ENCODE measurements around the gene ANXA5.
A peak's percentile ranks its signal among the peaks of the same experiment; 100 is the strongest.

The ANXA5 gene

DNA sequence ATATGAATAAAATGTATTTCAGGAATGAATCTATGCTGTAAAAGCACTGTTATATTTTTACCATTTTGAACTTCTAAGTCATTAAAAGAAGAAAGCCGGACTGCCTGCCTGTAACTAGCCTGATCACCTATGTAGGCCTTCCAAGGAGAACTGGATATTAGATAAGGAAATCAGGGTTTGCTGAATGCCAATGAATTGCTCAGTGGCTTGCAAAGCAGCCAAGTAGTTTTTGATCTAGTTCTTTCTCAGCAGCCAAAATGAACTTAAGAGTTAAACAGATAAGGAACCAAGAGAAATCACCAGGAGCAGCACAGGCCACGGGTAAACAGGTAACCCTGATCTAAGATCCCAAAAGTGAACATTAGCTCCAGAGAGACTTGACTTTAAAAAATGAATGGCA, 3.3 kb downstream of the ANXA5 start:
- Histone ChIP-seq H3K4me3 (ENCODE audit: low read length) (peak overlapping the region; percentile 64), H3K9ac (ENCODE audit: low read depth, low read length) (peak overlapping the region; percentile 63), H3K4me2 (ENCODE audit: low read length) (peak overlapping the region; percentile 83), H3K4me1 (ENCODE audit: control insufficient read depth, insufficient read depth, low read length) (peaks cover 60% of the 10 kb centered on the region), H3K9me3 (replicated peaks; ENCODE audit: low read length) (no peaks in the 10 kb centered on the region), H3K36me3 (ENCODE audit: insufficient read depth, low read length) (peaks cover 34% of the 10 kb centered on the region), H3K27me3 (ENCODE audit: control insufficient read depth, insufficient read depth, low read length) (no peaks in the 10 kb centered on the region)

DNA sequence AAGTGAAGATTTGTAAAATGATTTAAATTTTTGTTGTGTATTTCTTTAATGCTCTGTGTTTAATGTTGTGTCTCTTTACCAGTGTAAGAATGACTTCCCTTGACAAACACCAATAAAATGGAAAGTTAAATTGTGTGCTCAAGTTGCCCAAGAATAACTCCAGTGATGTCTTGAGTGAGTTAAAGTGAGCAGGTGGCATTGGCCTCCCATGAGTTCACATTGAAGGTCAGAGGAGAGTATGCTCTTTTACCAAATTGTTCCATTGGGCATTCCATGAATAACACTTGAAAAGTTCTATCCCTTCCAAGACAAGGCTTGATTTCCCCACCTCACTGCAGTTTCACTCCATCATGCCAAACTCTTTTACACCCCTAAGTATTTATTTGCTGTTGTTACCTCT, 4.5 kb downstream of the ANXA5 start:
- H3K4me1 ChIP-seq (ENCODE audit: control insufficient read depth, insufficient read depth, low read length), result peaks cover 60% of the 10 kb centered on the region
- peak overlapping the region; percentile 64 for H3K4me3 ChIP-seq (ENCODE audit: low read length)

DNA sequence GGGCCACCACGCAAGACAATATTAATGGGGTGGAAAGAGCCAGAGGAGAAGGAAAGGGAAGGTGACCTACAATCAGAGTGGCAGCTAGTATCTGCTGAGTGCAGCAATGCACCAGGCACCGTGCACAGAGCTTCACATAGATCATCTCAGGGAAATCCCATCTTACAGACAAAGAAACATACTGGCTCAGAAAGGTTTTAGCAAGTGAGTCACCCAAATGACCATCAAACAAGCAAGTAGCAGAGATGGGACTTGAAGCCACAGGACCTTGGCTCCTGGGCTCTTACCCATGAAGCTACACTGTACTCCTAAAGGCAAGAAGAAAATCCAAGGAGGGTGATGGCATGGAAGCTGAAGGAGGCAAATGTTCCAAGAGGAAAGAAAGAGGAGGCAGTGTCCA, 6.8 kb downstream of the ANXA5 start:
- H3K4me3 ChIP-seq (ENCODE audit: low read length), result peak overlapping the region; percentile 53
- H3K27me3 ChIP-seq (ENCODE audit: control insufficient read depth, insufficient read depth, low read length), result no peaks in the 10 kb centered on the region
- H3K4me1 ChIP-seq (ENCODE audit: control insufficient read depth, insufficient read depth, low read length), result peaks cover 72% of the 10 kb centered on the region
- peak overlapping the region; percentile 77 for H3K9ac ChIP-seq (ENCODE audit: low read depth, low read length)
- no peaks in the 10 kb centered on the region for H3K9me3 ChIP-seq (replicated peaks; ENCODE audit: low read length)
- H3K4me2 ChIP-seq (ENCODE audit: low read length), result peak overlapping the region; percentile 81
- H3K36me3 ChIP-seq (ENCODE audit: insufficient read depth, low read length), result peaks cover 60% of the 10 kb centered on the region

More for the DNA sequence above, 4.5 kb downstream of the ANXA5 start:
- Histone ChIP-seq H3K4me2 (ENCODE audit: low read length) (peak overlapping the region; percentile 83), H3K36me3 (ENCODE audit: insufficient read depth, low read length) (peaks cover 46% of the 10 kb centered on the region), H3K27me3 (ENCODE audit: control insufficient read depth, insufficient read depth, low read length) (no peaks in the 10 kb centered on the region), H3K9me3 (replicated peaks; ENCODE audit: low read length) (no peaks in the 10 kb centered on the region), H3K9ac (ENCODE audit: low read depth, low read length) (peak overlapping the region; percentile 65)

GRCh38 chr4:121688701-121689100, 8.1 kb downstream of the ANXA5 start:
- no peaks in the 10 kb centered on the region for H3K27me3 ChIP-seq (ENCODE audit: control insufficient read depth, insufficient read depth, low read length)
- H3K4me3 ChIP-seq (ENCODE audit: low read length), result no peak overlapping the region
- no peaks in the 10 kb centered on the region for H3K9me3 ChIP-seq (replicated peaks; ENCODE audit: low read length)
- peaks cover 67% of the 10 kb centered on the region for H3K36me3 ChIP-seq (ENCODE audit: insufficient read depth, low read length)
- peak overlapping the region; percentile 81 for H3K4me2 ChIP-seq (ENCODE audit: low read length)
- no peak overlapping the region for H3K9ac ChIP-seq (ENCODE audit: low read depth, low read length)
- H3K4me1 ChIP-seq (ENCODE audit: control insufficient read depth, insufficient read depth, low read length), result peaks cover 72% of the 10 kb centered on the region

- Histone ChIP-seq H3K9me3 (replicated peaks; ENCODE audit: low read length) (no peaks in the 10 kb centered on the region), H3K4me2 (ENCODE audit: low read length) (peak overlapping the region; percentile 81), H3K36me3 (ENCODE audit: insufficient read depth, low read length) (peaks cover 72% of the 10 kb centered on the region), H3K27me3 (ENCODE audit: control insufficient read depth, insufficient read depth, low read length) (no peaks in the 10 kb centered on the region), H3K4me3 (ENCODE audit: low read length) (no peak overlapping the region), H3K4me1 (ENCODE audit: control insufficient read depth, insufficient read depth, low read length) (peaks cover 68% of the 10 kb centered on the region), H3K9ac (ENCODE audit: low read depth, low read length) (no peak overlapping the region)
These were observed 8.5 kb downstream of the ANXA5 start for GRCh38 chr4:121688261-121688660.

GRCh38 chr4:121686255-121686654, 10.5 kb downstream of the ANXA5 start:
- Histone ChIP-seq H3K9me3 (replicated peaks; ENCODE audit: low read length) (no peaks in the 10 kb centered on the region), H3K4me1 (ENCODE audit: control insufficient read depth, insufficient read depth, low read length) (peaks cover 49% of the 10 kb centered on the region), H3K36me3 (ENCODE audit: insufficient read depth, low read length) (peaks cover 79% of the 10 kb centered on the region), H3K4me3 (ENCODE audit: low read length) (no peak overlapping the region), H3K27me3 (ENCODE audit: control insufficient read depth, insufficient read depth, low read length) (no peaks in the 10 kb centered on the region), H3K4me2 (ENCODE audit: low read length) (peak overlapping the region; percentile 4), H3K9ac (ENCODE audit: low read depth, low read length) (no peak overlapping the region)

DNA sequence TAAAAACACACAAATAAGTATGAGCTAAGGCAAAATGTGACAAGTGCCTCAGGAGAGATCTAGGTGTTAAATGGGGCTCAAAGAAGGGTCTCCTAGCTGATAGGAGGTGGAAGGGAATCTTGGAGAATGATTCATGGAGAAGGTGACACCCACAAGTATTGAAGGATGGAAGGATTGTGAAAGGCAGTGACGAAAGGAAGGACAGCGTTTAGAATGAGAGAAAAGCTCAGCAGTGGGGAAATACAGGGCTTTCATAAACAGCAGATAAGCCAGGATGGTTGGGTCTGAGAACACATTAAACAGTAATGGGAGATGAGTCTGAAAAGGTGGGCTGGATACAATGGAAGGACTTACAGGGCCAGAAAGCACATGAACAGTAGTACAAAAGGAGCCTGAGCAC, 11.5 kb downstream of the ANXA5 start:
- H3K9ac ChIP-seq (ENCODE audit: low read depth, low read length), result no peak overlapping the region
- H3K4me3 ChIP-seq (ENCODE audit: low read length), result no peak overlapping the region
- H3K4me1 ChIP-seq (ENCODE audit: control insufficient read depth, insufficient read depth, low read length), result peaks cover 42% of the 10 kb centered on the region
- H3K27me3 ChIP-seq (ENCODE audit: control insufficient read depth, insufficient read depth, low read length), result no peaks in the 10 kb centered on the region
- peaks cover 89% of the 10 kb centered on the region for H3K36me3 ChIP-seq (ENCODE audit: insufficient read depth, low read length)
- H3K4me2 ChIP-seq (ENCODE audit: low read length), result no peak overlapping the region
- no peaks in the 10 kb centered on the region for H3K9me3 ChIP-seq (replicated peaks; ENCODE audit: low read length)

DNA sequence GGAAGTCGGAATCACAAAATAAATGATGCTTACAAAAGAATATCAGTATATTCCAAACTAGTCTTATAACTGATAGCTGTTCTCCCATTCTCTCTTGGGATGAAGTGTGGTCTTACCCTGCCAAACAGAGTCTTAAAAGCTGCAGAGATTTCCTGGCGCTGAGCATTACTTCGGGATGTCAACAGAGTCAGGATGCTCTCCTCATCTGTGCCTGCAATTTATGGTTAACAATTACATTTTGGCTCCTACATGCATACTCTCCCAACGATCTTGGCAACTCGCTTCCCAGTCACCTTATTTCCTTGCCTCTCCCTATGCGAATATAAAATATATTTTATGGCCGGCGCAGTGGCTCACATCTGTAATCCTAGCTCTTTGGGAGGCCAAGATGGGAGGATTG, 12.2 kb downstream of the ANXA5 start:
- Histone ChIP-seq H3K9ac (ENCODE audit: low read depth, low read length) (no peak overlapping the region), H3K9me3 (replicated peaks; ENCODE audit: low read length) (no peaks in the 10 kb centered on the region), H3K4me1 (ENCODE audit: control insufficient read depth, insufficient read depth, low read length) (peaks cover 35% of the 10 kb centered on the region), H3K27me3 (ENCODE audit: control insufficient read depth, insufficient read depth, low read length) (no peaks in the 10 kb centered on the region), H3K4me3 (ENCODE audit: low read length) (no peak overlapping the region), H3K36me3 (ENCODE audit: insufficient read depth, low read length) (peaks cover 92% of the 10 kb centered on the region), H3K4me2 (ENCODE audit: low read length) (no peak overlapping the region)

DNA sequence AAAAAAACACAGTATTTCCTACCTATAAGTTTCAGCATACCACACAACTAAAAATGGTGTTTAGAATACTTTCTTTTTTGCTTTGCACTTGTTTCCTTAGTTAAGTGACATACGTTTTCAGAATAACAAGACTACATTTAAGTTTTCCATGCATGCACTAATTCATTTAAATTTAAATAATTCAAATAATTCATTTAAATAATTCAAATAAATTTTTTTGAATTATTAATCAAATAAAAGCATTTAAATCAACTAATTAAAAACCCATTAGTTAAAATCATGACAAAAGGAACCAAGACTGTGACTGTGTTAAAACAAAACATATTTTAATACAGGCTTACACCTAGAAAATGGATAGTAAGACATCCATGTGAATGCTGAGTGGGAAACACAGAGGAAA, 12.8 kb downstream of the ANXA5 start:
- Histone ChIP-seq H3K4me2 (ENCODE audit: low read length) (no peak overlapping the region), H3K36me3 (ENCODE audit: insufficient read depth, low read length) (peaks cover 92% of the 10 kb centered on the region), H3K4me1 (ENCODE audit: control insufficient read depth, insufficient read depth, low read length) (peaks cover 29% of the 10 kb centered on the region), H3K9me3 (replicated peaks; ENCODE audit: low read length) (no peaks in the 10 kb centered on the region), H3K4me3 (ENCODE audit: low read length) (no peak overlapping the region), H3K9ac (ENCODE audit: low read depth, low read length) (no peak overlapping the region), H3K27me3 (ENCODE audit: control insufficient read depth, insufficient read depth, low read length) (no peaks in the 10 kb centered on the region)

GRCh38 chr4:121680571-121680970, 16.2 kb downstream of the ANXA5 start:
- no peak overlapping the region for H3K4me3 ChIP-seq (ENCODE audit: low read length)
- no peaks in the 10 kb centered on the region for H3K9me3 ChIP-seq (replicated peaks; ENCODE audit: low read length)
- H3K4me2 ChIP-seq (ENCODE audit: low read length), result no peak overlapping the region
- H3K36me3 ChIP-seq (ENCODE audit: insufficient read depth, low read length), result peaks cover 97% of the 10 kb centered on the region
- H3K9ac ChIP-seq (ENCODE audit: low read depth, low read length), result no peak overlapping the region
- H3K27me3 ChIP-seq (ENCODE audit: control insufficient read depth, insufficient read depth, low read length), result no peaks in the 10 kb centered on the region
- peaks cover 5% of the 10 kb centered on the region for H3K4me1 ChIP-seq (ENCODE audit: control insufficient read depth, insufficient read depth, low read length)

GRCh38 chr4:121679951-121680350, 16.8 kb downstream of the ANXA5 start:
- Histone ChIP-seq H3K9me3 (replicated peaks; ENCODE audit: low read length) (no peaks in the 10 kb centered on the region), H3K4me3 (ENCODE audit: low read length) (no peak overlapping the region), H3K36me3 (ENCODE audit: insufficient read depth, low read length) (peaks cover 96% of the 10 kb centered on the region), H3K4me1 (ENCODE audit: control insufficient read depth, insufficient read depth, low read length) (no peaks in the 10 kb centered on the region), H3K27me3 (ENCODE audit: control insufficient read depth, insufficient read depth, low read length) (no peaks in the 10 kb centered on the region), H3K9ac (ENCODE audit: low read depth, low read length) (no peak overlapping the region), H3K4me2 (ENCODE audit: low read length) (no peak overlapping the region)

DNA sequence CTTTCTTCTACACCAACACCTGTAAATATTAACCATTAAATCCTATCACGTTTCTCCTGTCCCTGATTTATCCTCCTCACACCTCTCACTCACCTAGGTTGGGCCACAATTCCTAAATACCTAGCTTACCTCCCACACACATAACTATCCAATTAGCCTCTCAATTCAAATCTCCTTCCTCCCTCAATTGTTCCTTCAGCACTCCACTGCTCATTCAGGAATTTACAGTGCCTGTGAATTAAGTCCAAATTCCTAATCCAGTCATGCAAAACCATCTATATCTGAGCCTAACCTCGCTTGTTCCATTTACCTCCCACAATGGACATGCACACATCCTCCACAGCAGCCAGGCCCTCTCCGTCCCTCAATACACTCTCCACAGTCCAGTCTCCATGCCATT, 17.5 kb downstream of the ANXA5 start:
- Histone ChIP-seq H3K36me3 (ENCODE audit: insufficient read depth, low read length) (peaks cover 97% of the 10 kb centered on the region), H3K9ac (ENCODE audit: low read depth, low read length) (no peak overlapping the region), H3K4me1 (ENCODE audit: control insufficient read depth, insufficient read depth, low read length) (no peaks in the 10 kb centered on the region), H3K4me2 (ENCODE audit: low read length) (no peak overlapping the region), H3K4me3 (ENCODE audit: low read length) (no peak overlapping the region), H3K27me3 (ENCODE audit: control insufficient read depth, insufficient read depth, low read length) (no peaks in the 10 kb centered on the region), H3K9me3 (replicated peaks; ENCODE audit: low read length) (no peaks in the 10 kb centered on the region)
